ENCODE measurements around the gene REC8. TPM values are rescaled to one million over a fixed set of nuclear protein-coding genes. Genes with fewer than 3 reads are reported as not detected.

The REC8 gene
- total RNA-seq, 1 experiment from 2014 or later = 37.5 TPM

DNA sequence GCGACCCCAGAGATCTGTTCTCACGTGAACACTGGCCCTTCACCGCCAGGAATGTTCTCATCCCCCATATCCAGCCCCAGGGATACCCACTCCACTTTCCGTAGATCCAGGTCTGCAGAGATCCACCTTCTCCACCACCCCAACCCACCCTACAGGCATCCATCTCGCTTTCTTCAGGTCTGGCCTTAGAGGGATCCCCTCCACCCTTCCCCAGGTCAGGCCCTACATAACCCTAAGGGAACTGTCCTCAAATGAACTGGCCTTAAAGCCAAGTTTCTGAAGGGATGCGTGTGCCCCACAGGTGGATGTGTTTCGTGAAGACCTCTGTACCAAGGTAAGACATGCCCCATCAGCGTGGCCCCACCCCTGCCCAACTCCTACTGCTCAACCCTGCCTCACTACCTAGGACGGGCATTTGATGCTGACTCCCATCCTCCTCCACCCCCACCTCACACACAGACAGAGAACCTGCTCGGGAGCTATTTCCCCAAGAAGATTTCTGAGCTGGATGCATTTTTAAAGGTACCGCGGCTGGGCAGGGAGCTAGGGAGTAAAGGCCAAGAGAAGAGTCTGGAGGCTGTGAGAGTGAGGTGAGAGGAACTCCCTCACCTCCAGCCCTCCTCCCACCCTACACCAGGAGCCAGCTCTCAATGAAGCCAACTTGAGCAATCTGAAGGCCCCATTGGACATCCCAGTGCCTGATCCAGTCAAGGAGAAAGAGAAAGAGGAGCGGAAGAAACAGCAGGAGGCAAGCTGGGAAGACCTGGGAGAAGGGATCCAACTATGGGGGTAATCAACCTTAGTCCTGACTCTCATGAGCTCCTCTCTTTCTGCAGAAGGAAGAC, 35.0 kb upstream of the REC8 start:
- CTCF ChIA-PET = interaction anchor here (1.0 to 2.5 kb wide), 4 partner anchors 10 to 28 kb away, joined by 3 to 9 read pairs (median 7); partner anchors contain the start of genes DCAF11, IRF9, NRL and RNF31
- Mint-ChIP-seq H3K4me1 (ENCODE audit: low read depth, unreplicated experiment) (peaks cover 30% of the 10 kb centered on the region), H3K27me3 (ENCODE audit: unreplicated experiment) (no peaks in the 10 kb centered on the region), H3K4me3 (ENCODE audit: low read depth, unreplicated experiment) (peak overlapping the region; percentile 82), H3K9me3 (ENCODE audit: low read depth, unreplicated experiment) (no peaks in the 10 kb centered on the region), H3K27ac (ENCODE audit: unreplicated experiment) (peak overlapping the region; percentile 46), H3K36me3 (ENCODE audit: insufficient read depth, unreplicated experiment) (peaks cover 54% of the 10 kb centered on the region)
- intact Hi-C loops (cut with micrococcal nuclease; ENCODE audit: unreplicated experiment) = no loop called here
- no peak for DNase-seq
- TF ChIP-seq, protein P1, sequence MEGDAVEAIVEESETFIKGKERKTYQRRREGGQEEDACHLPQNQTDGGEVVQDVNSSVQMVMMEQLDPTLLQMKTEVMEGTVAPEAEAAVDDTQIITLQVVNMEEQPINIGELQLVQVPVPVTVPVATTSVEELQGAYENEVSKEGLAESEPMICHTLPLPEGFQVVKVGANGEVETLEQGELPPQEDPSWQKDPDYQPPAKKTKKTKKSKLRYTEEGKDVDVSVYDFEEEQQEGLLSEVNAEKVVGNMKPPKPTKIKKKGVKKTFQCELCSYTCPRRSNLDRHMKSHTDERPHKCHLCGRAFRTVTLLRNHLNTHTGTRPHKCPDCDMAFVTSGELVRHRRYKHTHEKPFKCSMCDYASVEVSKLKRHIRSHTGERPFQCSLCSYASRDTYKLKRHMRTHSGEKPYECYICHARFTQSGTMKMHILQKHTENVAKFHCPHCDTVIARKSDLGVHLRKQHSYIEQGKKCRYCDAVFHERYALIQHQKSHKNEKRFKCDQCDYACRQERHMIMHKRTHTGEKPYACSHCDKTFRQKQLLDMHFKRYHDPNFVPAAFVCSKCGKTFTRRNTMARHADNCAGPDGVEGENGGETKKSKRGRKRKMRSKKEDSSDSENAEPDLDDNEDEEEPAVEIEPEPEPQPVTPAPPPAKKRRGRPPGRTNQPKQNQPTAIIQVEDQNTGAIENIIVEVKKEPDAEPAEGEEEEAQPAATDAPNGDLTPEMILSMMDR (IDR thresholded peaks at IDR 0.05; ENCODE audit: unreplicated experiment) = no peak
- BruUV-seq (replicated peaks) = no TSS peak

DNA sequence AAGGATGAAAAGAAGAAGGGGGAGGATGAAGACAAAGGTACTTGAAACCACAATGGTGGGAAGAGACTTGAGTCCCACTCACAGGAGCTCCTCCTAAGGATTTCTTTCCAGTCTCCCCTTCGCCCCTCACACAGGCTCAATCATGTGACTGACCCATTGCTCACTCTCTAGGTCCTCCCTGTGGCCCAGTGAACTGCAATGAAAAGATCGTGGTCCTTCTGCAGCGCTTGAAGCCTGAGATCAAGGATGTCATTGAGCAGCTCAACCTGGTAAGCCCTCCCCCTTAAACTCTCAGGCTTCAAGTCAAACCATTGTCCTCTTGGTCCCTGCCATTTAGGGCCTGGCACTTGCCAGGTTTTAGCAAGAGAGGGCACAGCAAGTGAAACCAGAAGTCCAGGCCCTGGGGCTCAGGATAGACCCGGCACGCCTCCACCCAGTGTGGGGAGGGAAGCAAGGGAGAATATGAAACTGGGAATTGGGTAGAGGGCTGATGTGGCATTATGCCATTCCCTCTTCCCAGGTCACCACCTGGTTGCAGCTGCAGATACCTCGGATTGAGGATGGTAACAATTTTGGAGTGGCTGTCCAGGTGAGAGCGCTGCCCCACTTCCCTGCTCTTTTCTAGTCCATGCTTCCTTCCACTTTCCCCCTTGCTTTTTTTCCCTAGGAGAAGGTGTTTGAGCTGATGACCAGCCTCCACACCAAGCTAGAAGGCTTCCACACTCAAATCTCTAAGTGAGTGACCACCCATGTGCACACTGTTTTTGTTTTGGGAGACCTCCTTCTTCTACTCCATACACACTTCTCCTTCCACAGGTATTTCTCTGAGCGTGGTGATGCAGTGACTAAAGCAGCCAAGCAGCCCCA, 34.1 kb upstream of the REC8 start:
- TSS peak; percentile 77 for BruUV-seq (replicated peaks)

DNA sequence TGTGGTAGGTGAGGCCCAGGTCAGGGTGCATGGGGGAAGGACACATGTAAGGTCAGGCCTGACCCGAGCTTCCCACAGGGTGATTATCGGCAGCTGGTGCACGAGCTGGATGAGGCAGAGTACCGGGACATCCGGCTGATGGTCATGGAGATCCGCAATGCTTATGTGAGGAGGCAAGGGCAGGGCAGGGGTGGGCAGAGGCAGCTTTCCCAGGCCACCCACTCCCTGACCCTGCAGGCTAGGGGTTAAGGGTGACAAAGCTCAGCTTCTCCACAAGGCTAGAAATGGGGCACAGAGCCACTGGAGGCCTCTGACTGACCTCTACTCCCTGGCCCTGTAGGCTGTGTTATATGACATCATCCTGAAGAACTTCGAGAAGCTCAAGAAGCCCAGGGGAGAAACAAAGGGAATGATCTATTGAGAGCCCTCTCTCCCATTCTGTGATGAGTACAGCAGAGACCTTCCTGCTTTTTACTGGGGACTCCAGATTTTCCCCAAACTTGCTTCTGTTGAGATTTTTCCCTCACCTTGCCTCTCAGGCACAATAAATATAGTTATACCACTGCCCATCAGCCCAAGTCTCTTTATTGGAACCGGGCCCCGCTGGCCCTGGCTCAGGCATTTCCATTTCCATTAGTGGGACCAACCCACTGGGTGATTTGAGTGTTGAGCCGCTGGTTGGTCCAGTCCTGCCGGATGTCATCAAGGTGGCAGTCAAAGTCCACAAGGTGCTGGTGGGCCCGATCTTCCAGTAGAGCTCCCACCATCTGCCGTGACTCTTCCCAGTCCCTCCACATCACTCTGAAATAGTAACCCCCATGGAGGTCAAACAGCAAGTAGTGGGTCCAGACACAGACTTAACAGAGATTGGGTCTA, 33.2 kb upstream of the REC8 start:
- H3K27ac Mint-ChIP-seq (ENCODE audit: unreplicated experiment) = no peak overlapping the region
- DNase-seq = no peak
- H3K36me3 Mint-ChIP-seq (ENCODE audit: insufficient read depth, unreplicated experiment) = peaks cover 62% of the 10 kb centered on the region
- H3K9me3 Mint-ChIP-seq (ENCODE audit: low read depth, unreplicated experiment) = no peaks in the 10 kb centered on the region
- peak overlapping the region; percentile 89 for H3K4me3 Mint-ChIP-seq (ENCODE audit: low read depth, unreplicated experiment)
- CTCF ChIA-PET = no interaction called here
- no peaks in the 10 kb centered on the region for H3K27me3 Mint-ChIP-seq (ENCODE audit: unreplicated experiment)
- BruUV-seq (replicated peaks) = no TSS peak
- TF ChIP-seq, protein P1 (IDR thresholded peaks at IDR 0.05; ENCODE audit: unreplicated experiment) = no peak
- peaks cover 30% of the 10 kb centered on the region for H3K4me1 Mint-ChIP-seq (ENCODE audit: low read depth, unreplicated experiment)
- intact Hi-C loops (cut with micrococcal nuclease; ENCODE audit: unreplicated experiment) = no loop called here

More for the DNA sequence above, 34.1 kb upstream of the REC8 start:
- Mint-ChIP-seq H3K4me3 (ENCODE audit: low read depth, unreplicated experiment) (peak overlapping the region; percentile 82), H3K9me3 (ENCODE audit: low read depth, unreplicated experiment) (no peaks in the 10 kb centered on the region), H3K36me3 (ENCODE audit: insufficient read depth, unreplicated experiment) (peaks cover 62% of the 10 kb centered on the region), H3K27ac (ENCODE audit: unreplicated experiment) (no peak overlapping the region), H3K4me1 (ENCODE audit: low read depth, unreplicated experiment) (peaks cover 30% of the 10 kb centered on the region), H3K27me3 (ENCODE audit: unreplicated experiment) (no peaks in the 10 kb centered on the region)
- TF ChIP-seq, protein P1 (IDR thresholded peaks at IDR 0.05; ENCODE audit: unreplicated experiment) = no peak
- intact Hi-C loops (cut with micrococcal nuclease; ENCODE audit: unreplicated experiment) = no loop called here
- DNase-seq = no peak
- CTCF ChIA-PET = interaction anchor here (1.0 to 2.5 kb wide), 3 partner anchors 23 to 29 kb away, joined by 3 to 9 read pairs (median 9); partner anchors contain the start of genes DCAF11, IRF9 and NRL
